Measurements from ENCODE around the gene ALKBH8.
"Not testable (repeated sequence)": the region's sequence is repeated elsewhere in the genome, so short reads cannot be mapped to it uniquely, and the experiment has no call there.

Gene ALKBH8

GRCh38 chr11:107587306-107587979 lies 21.9 kb upstream of the ALKBH8 start:
- peaks cover 14% of the 10 kb centered on the region; the same call in 1 of the 2 replicates for H3K27me3 ChIP-seq (ENCODE audit: low read depth, low read length)
- H3K36me3 ChIP-seq (replicated peaks; ENCODE audit: low read depth, low read length), result no peaks in the 10 kb centered on the region
- H3K79me2 ChIP-seq (ENCODE audit: low read length), result no peaks in the 10 kb centered on the region
- H3K9ac ChIP-seq (ENCODE audit: low read length), result no peak overlapping the region
- TF ChIP-seq EZH2phosphoT487 (IDR thresholded peaks at IDR 0.05; ENCODE audit: low read depth) (no peak), CTCF (IDR thresholded peaks at IDR 0.05; ENCODE audit: low read depth, low read length) (no peak)
- no peak overlapping the region for H3K27ac ChIP-seq (ENCODE audit: low read length)
- no peak overlapping the region for H3K4me3 ChIP-seq (ENCODE audit: low read length)
- H3K4me1 ChIP-seq (ENCODE audit: low read length), result no peaks in the 10 kb centered on the region
- H3K9me3 ChIP-seq (ENCODE audit: insufficient read depth, low read length), result no peaks in the 10 kb centered on the region
- H3K4me2 ChIP-seq (ENCODE audit: low read length), result no peak overlapping the region
- H4K20me1 ChIP-seq (ENCODE audit: insufficient read depth, low read length), result no peaks in the 10 kb centered on the region
- H2AFZ ChIP-seq (ENCODE audit: low read depth, low read length), result no peak overlapping the region

DNA sequence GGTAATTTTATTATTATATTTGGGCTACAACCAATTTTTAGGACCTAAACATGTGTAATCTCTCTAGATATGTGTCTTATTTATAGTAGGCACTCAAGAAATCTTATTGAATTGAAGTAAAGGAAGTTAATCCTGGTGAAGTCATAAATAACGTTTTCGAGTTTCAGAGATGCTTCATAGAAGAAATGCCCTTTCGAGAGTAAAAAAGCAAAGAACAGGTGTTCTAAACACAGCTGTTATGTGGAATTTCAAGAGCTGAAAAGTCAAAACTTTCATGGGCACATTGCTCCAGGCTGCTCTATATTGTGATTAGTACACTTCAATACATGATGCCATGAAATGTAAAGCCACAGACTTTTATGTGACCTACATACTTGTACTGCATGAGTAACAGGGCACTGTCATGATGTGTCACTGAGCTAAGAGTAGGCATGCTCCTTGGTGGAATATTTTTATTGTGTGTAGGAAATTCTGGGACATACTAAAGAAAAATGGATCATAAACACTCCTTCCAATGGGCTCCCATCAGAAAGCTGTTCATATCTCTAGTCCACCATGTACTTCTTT lies 18.2 kb upstream of the ALKBH8 start:
- no peak overlapping the region for H3K4me2 ChIP-seq (ENCODE audit: low read length)
- H3K27me3 ChIP-seq (ENCODE audit: low read depth, low read length), result no peaks in the 10 kb centered on the region
- no peak overlapping the region for H3K4me3 ChIP-seq (ENCODE audit: low read length)
- no peak overlapping the region for H2AFZ ChIP-seq (ENCODE audit: low read depth, low read length)
- H3K4me1 ChIP-seq (ENCODE audit: low read length), result no peaks in the 10 kb centered on the region
- TF ChIP-seq EZH2phosphoT487 (IDR thresholded peaks at IDR 0.05; ENCODE audit: low read depth) (no peak), CTCF (IDR thresholded peaks at IDR 0.05; ENCODE audit: low read depth, low read length) (no peak)
- no peaks in the 10 kb centered on the region for H3K79me2 ChIP-seq (ENCODE audit: low read length)
- no peak overlapping the region for H3K9ac ChIP-seq (ENCODE audit: low read length)
- no peaks in the 10 kb centered on the region for H3K36me3 ChIP-seq (replicated peaks; ENCODE audit: low read depth, low read length)
- H3K27ac ChIP-seq (ENCODE audit: low read length), result no peak overlapping the region
- H3K9me3 ChIP-seq (ENCODE audit: insufficient read depth, low read length), result no peaks in the 10 kb centered on the region
- no peaks in the 10 kb centered on the region for H4K20me1 ChIP-seq (ENCODE audit: insufficient read depth, low read length)

- no peaks in the 10 kb centered on the region for H3K27me3 ChIP-seq (ENCODE audit: low read depth, low read length)
- TF ChIP-seq CTCF (IDR thresholded peaks at IDR 0.05; ENCODE audit: low read depth, low read length), result no peak
- TF ChIP-seq EZH2phosphoT487 (IDR thresholded peaks at IDR 0.05; ENCODE audit: low read depth), result no peak
- no peaks in the 10 kb centered on the region for H3K79me2 ChIP-seq (ENCODE audit: low read length)
- H3K27ac ChIP-seq (ENCODE audit: low read length), result no peak overlapping the region
- H3K9me3 ChIP-seq (ENCODE audit: insufficient read depth, low read length), result no peaks in the 10 kb centered on the region
- H3K4me2 ChIP-seq (ENCODE audit: low read length), result no peak overlapping the region
- H2AFZ ChIP-seq (ENCODE audit: low read depth, low read length), result no peak overlapping the region
- no peaks in the 10 kb centered on the region for H3K36me3 ChIP-seq (replicated peaks; ENCODE audit: low read depth, low read length)
- no peaks in the 10 kb centered on the region for H4K20me1 ChIP-seq (ENCODE audit: insufficient read depth, low read length)
- H3K9ac ChIP-seq (ENCODE audit: low read length), result no peak overlapping the region
- no peak overlapping the region for H3K4me3 ChIP-seq (ENCODE audit: low read length)
- H3K4me1 ChIP-seq (ENCODE audit: low read length), result no peaks in the 10 kb centered on the region
Observed at GRCh38 chr11:107581147-107581546, 15.6 kb upstream of the ALKBH8 start.

DNA sequence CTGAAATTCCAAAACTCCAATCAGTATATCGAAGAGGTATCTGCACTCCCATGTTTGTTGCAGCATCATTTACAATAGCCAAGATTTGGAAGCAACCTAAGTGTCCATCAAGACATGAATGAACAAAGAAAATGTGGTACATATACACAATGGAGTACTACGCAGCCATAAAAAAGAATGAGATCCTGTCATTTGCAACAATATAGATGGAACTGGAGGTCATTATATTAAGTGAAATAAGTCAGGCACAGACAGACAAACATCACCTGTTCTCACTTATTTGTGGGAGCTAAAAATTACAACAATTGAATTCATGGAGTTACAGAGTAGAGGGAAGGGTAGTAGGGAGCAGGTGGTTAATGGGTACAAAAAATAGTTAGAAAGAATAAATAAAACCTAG lies 13.6 kb upstream of the ALKBH8 start:
- not testable (repeated sequence) for H3K9me3 ChIP-seq (ENCODE audit: insufficient read depth, low read length); H3K4me2 ChIP-seq (ENCODE audit: low read length); H3K36me3 ChIP-seq (replicated peaks; ENCODE audit: low read depth, low read length); H3K9ac ChIP-seq (ENCODE audit: low read length); H3K27me3 ChIP-seq (ENCODE audit: low read depth, low read length); H3K27ac ChIP-seq (ENCODE audit: low read length); H3K4me1 ChIP-seq (ENCODE audit: low read length); H3K4me3 ChIP-seq (ENCODE audit: low read length); H4K20me1 ChIP-seq (ENCODE audit: insufficient read depth, low read length); H2AFZ ChIP-seq (ENCODE audit: low read depth, low read length); H3K79me2 ChIP-seq (ENCODE audit: low read length)

Data from OCI-LY3 (cell line).